Subcutaneous abdominal adipose tissue (tissue), 5 donors: ENCODE measurements around the gene SKOR2.

ENCODE experiments used
- H3K27ac ChIP-seq: one replicate; pipeline ENCODE4 v1.7.0; 2013; ENCODE audit warnings: low read depth, mild to moderate bottlenecking, inconsistent platforms, low read length, moderate library complexity
- H3K27me3 ChIP-seq, 5 donors: one replicate each; pipeline ENCODE4 v1.7.0; 2013; ENCODE audit warnings: low read length in 5 of 5, inconsistent platforms in 1 of 5; ENCODE audit not compliant: control insufficient read depth in 5 of 5, insufficient read depth in 4 of 5
- H3K36me3 ChIP-seq, 5 donors: one replicate each; pipeline ENCODE4 v1.7.0; 2013; ENCODE audit warnings: low read length in 5 of 5; ENCODE audit not compliant: control insufficient read depth in 5 of 5, insufficient read depth in 5 of 5
- H3K4me1 ChIP-seq, 5 donors: one replicate each; pipeline ENCODE4 v1.7.0; 2013; ENCODE audit warnings: low read length in 5 of 5, mild to moderate bottlenecking in 3 of 5, moderate library complexity in 1 of 5; ENCODE audit not compliant: control insufficient read depth in 5 of 5, insufficient read depth in 5 of 5
- H3K4me3 ChIP-seq, 5 donors: one replicate each; pipeline ENCODE4 v1.7.0; 2013; ENCODE audit warnings: low read length in 5 of 5, low read depth in 1 of 5
- H3K9ac ChIP-seq, 5 donors: one replicate each; pipeline ENCODE4 v1.7.0; 2013; ENCODE audit warnings: low read length in 5 of 5, mild to moderate bottlenecking in 4 of 5, moderate library complexity in 3 of 5
- H3K9me3 ChIP-seq, 5 donors: one replicate each; pipeline ENCODE4 v1.7.0; 2013; ENCODE audit warnings: low read length in 5 of 5; ENCODE audit not compliant: control insufficient read depth in 5 of 5
- donor health status: healthy.
- donor health status: healthy.
- donor health status: healthy.
- donor health status: healthy.
- donor health status: healthy.

SKOR2 gene

GRCh38 chr18:47247416-47248114 is 3.9 kb downstream of the SKOR2 start:
- H3K4me3 ChIP-seq = peak overlapping the region in 1 of 5 donors; percentile 51

GRCh38 chr18:47247036-47247415 is 4.4 kb downstream of the SKOR2 start:
- H3K4me3 ChIP-seq = no peak overlapping the region
- H3K9ac ChIP-seq = no peak overlapping the region
- peaks cover 0 to 10% (median 6%) of the 10 kb centered on the region in 5 donors for H3K4me1 ChIP-seq
- no peak overlapping the region for H3K27ac ChIP-seq
- peaks cover 34 to 67% (median 49%) of the 10 kb centered on the region in 5 donors for H3K27me3 ChIP-seq
- H3K9me3 ChIP-seq = peaks cover 0 to 5% (median 2%) of the 10 kb centered on the region in 5 donors
- H3K36me3 ChIP-seq = no peaks in the 10 kb centered on the region

More at GRCh38 chr18:47247416-47248114, 3.9 kb downstream of the SKOR2 start:
- Histone ChIP-seq H3K27me3 (peaks cover 40 to 72% (median 55%) of the 10 kb centered on the region in 5 donors), H3K9me3 (peaks cover 0 to 5% (median 2%) of the 10 kb centered on the region in 5 donors), H3K27ac (no peak overlapping the region), H3K4me1 (peaks cover 0 to 10% (median 6%) of the 10 kb centered on the region in 5 donors), H3K9ac (no peak overlapping the region), H3K36me3 (no peaks in the 10 kb centered on the region)

DNA sequence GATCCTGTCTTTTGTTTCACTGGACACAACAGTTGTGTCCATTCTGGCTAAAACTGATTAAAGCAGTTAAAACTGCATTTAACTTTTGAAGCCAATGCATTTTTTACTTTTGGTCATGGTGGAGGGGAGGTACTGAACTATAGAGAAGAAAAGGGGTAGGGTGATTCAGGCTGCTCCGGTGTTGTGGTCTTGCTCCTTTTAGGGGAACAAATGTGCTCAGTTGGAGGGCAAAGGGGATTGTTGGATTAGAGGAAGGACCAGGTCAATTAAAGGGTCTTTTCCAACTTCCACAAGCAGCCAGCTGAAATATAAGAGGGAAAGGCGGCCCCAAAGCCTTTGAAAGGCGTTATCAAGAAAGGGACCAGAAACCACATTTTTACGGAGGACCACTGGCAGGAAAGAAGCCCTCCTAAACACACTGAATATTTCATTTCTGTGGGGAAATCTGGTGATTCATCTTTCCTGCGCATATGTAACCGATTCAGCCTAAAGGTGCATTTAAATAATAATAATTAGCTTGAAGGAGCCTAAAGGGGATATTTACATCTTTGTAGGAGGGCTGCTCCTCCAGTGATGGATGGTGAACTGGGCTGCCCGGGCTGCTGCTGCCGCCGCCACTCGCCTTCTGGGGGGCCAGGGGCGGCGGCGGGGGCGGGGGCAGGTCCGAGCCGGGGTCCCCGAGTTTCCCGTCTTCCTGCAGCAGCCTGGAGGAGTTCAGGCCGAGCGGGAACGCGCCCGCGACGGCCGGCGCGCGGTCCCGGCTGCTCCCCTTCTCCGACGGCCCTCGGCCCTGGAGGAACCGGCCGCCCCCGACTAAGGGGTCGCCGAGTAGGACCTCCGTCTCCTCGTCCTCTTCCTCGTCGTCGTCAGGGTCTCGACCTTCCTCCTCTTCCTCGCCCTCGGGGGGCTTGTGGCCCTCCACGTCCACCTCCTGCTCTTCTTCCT is 5.2 kb downstream of the SKOR2 start:
- Histone ChIP-seq H3K36me3 (no peaks in the 10 kb centered on the region), H3K4me1 (peaks cover 0 to 6% (median 3%) of the 10 kb centered on the region in 5 donors), H3K27ac (no peak overlapping the region), H3K27me3 (peaks cover 28 to 60% (median 43%) of the 10 kb centered on the region in 5 donors), H3K9me3 (peaks cover 0 to 5% (median 2%) of the 10 kb centered on the region in 5 donors), H3K9ac (no peak overlapping the region), H3K4me3 (no peak overlapping the region)

- Histone ChIP-seq H3K4me3 (no peak overlapping the region), H3K36me3 (no peaks in the 10 kb centered on the region), H3K27ac (no peak overlapping the region), H3K27me3 (peaks cover 17 to 44% (median 32%) of the 10 kb centered on the region in 5 donors), H3K9me3 (peaks cover 0 to 5% (median 2%) of the 10 kb centered on the region in 5 donors), H3K9ac (no peak overlapping the region), H3K4me1 (peaks cover 0 to 5% (median 3%) of the 10 kb centered on the region in 5 donors)
Observed at GRCh38 chr18:47244086-47244485, 7.4 kb downstream of the SKOR2 start.

DNA sequence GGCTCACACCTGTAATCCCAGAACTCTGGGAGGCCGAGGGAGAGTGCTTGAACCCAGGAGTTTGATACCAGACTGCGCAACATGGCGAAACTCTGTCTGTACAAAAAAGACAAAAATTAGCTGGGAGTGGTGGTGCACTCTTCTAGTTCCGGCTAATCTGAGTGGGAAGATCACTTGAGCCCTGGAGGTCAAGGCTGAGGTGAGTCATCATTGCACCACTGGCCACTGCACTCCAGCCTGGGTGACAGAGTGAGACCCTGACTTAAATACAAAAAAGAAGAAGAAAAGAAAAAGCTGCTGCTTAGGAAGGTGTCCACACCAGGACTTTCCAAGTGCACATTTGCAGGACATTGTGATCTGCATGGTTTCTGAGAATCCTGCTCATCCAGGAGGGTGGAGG is 16.4 kb downstream of the SKOR2 start:
- Histone ChIP-seq H3K27me3 (peaks cover 0 to 18% (median 7%) of the 10 kb centered on the region in 5 donors), H3K27ac (no peak overlapping the region), H3K4me1 (no peaks in the 10 kb centered on the region), H3K36me3 (no peaks in the 10 kb centered on the region), H3K9ac (no peak overlapping the region), H3K4me3 (no peak overlapping the region), H3K9me3 (no peaks in the 10 kb centered on the region)

DNA sequence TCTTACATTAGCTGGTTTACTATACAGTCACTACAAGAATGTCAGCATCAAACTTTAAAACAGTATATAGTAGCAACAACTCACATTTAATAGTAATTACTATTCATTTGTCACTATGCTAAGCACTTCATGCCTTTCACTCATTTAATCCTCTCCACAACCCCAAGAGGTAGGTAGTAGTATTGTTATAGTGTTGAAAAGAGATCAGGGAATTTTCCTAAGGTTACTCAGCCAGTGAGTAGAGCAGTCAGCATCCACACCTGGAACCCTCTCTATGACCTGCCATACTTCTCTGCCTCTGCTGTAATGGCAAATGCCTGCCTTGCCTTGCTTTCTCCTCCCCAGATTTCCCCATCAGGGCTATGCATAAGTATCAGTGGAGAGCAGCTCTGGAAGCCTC is 24.8 kb downstream of the SKOR2 start:
- Histone ChIP-seq H3K9ac (no peak overlapping the region), H3K4me1 (no peaks in the 10 kb centered on the region), H3K9me3 (no peaks in the 10 kb centered on the region), H3K27me3 (peaks cover 0 to 16% (median 9%) of the 10 kb centered on the region in 5 donors), H3K27ac (no peak overlapping the region), H3K36me3 (no peaks in the 10 kb centered on the region), H3K4me3 (no peak overlapping the region)

DNA sequence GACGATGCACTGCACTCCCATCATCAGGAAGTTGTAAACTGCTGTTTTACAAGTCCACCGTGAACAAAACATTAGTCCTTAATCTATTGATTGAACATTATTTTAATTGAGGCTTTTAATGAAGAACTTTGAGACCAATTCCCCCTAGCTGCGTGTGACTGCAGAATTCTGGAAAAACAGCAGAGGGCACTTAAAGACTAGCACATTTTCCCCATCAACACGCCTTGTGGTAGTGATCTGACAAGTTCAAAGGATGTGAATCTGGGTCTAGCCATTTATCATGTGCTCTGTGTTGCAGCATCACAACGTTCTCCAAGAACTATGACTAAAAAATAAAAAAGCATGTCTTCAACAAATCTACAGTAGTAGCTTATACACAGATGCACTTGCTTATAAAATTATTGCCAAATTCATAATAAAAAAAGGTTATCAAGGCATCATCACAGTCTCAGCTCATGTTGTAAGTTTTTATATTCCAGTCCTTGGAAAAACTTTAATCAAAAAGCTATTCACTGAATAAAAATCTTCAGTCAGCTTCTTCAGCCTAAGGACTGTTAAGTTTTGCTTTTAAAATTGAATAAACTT is 35.8 kb downstream of the SKOR2 start:
- Histone ChIP-seq H3K9ac (no peak overlapping the region), H3K27ac (no peak overlapping the region), H3K4me3 (no peak overlapping the region), H3K36me3 (no peaks in the 10 kb centered on the region), H3K9me3 (no peaks in the 10 kb centered on the region), H3K27me3 (peaks cover 2 to 13% (median 8%) of the 10 kb centered on the region in 5 donors), H3K4me1 (no peaks in the 10 kb centered on the region)

DNA sequence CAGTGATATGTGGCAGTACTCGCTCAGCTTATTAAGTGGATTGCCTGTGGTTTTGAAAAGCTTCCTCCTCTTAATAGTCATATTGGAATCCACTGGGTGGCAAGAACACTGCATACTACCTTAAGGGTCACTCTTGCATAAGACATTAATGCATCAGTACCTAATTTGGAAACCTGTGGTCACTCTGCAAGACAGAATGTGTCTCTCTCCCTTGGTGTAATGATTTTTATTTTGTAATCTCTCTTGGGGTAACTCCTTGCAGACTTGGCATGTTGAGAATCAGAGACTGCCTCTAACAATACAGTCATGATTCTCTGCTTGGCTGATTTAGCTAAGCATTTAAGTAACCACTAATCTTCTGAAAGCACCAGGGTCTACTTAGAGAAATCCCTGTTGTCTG is 42.3 kb downstream of the SKOR2 start:
- H3K9me3 ChIP-seq = no peaks in the 10 kb centered on the region
- no peaks in the 10 kb centered on the region for H3K4me1 ChIP-seq
- no peak overlapping the region for H3K27ac ChIP-seq
- H3K9ac ChIP-seq = no peak overlapping the region
- H3K27me3 ChIP-seq = peaks cover 4 to 12% (median 9%) of the 10 kb centered on the region in 5 donors
- no peaks in the 10 kb centered on the region for H3K36me3 ChIP-seq
- H3K4me3 ChIP-seq = no peak overlapping the region

GRCh38 chr18:47206945-47207637 is 44.4 kb downstream of the SKOR2 start:
- Histone ChIP-seq H3K4me1 (no peaks in the 10 kb centered on the region), H3K9ac (no peak overlapping the region), H3K4me3 (no peak overlapping the region), H3K27ac (no peak overlapping the region), H3K36me3 (no peaks in the 10 kb centered on the region), H3K9me3 (no peaks in the 10 kb centered on the region), H3K27me3 (peaks cover 2 to 8% (median 3%) of the 10 kb centered on the region in 5 donors)
